Left lung (tissue), 10 donors: Measurements from ENCODE around the gene TAS2R3. TPM values are rescaled to one million over a fixed set of nuclear protein-coding genes. Genes with fewer than 3 reads are reported as not detected.

Experiments
- ATAC-seq: fragments of 200-7000 bp; cut with Tn5 transposase; one replicate; pipeline ENCODE4 v1.9.1; 2020; ENCODE audit warnings: moderate library complexity
- DNase-seq, 4 donors: peaks; one replicate each; pipeline ENCODE4 v3.0.0-alpha.2; 2013 to 2020
- H3K27ac ChIP-seq, 2 donors: fragments of 200-600 bp; sonication (generic) in 1 of 2; one replicate each; pipeline versions ENCODE4 v1.5.0 to v1.8.0; 2020 to 2021
- H3K27me3 ChIP-seq, 2 donors: fragments of 200-600 bp; sonication (generic) in 1 of 2; one replicate each; pipeline versions ENCODE4 v1.5.0 to v1.8.0; 2020 to 2021
- H3K36me3 ChIP-seq, 2 donors: fragments of 200-600 bp; sonication (generic) in 1 of 2; one replicate each; pipeline versions ENCODE4 v1.5.0 to v1.8.0; 2020 to 2021
- H3K4me1 ChIP-seq, 2 donors: fragments of 200-600 bp; one replicate each; pipeline ENCODE4 v1.8.0; 2021
- H3K4me3 ChIP-seq, 2 donors: fragments of 200-600 bp; sonication (generic) in 1 of 2; one replicate each; pipeline versions ENCODE4 v1.5.0 to v1.8.0; 2020 to 2021; ENCODE audit warnings: mild to moderate bottlenecking in 1 of 2
- H3K9me3 ChIP-seq, 2 donors: fragments of 200-600 bp; sonication (generic) in 1 of 2; one replicate each; pipeline versions ENCODE4 v1.5.0 to v1.8.0; 2020 to 2021
- CTCF ChIP-seq, 2 donors: fragments of 200-600 bp; sonication (generic) in 1 of 2; IDR thresholded peaks; one replicate each; pipeline versions ENCODE4 v1.5.0 to v1.8.0; 2021; ENCODE audit warnings: antibody characterized with exemption in 2 of 2
- intact Hi-C, 2 donors: fragments of 100-400 bp; cut with DNase I; formaldehyde crosslinking; loops; one replicate each; pipeline versions ENCODE4 v1.11.2 to v1.14.2; 2022
- polyA plus RNA-seq, 6 donors: library from polyadenylated mRNA; unstranded; fragments of 120-200 nt; gene quantifications; one replicate each; pipeline ENCODE4 v1.2.1, GENCODE V29; 2013; ENCODE audit not compliant: insufficient read length in 6 of 6
- total RNA-seq, 2 donors: library from RNA; stranded (reverse); fragmentation: NEBNext Ultra II Directional; extraction: Animal tissue kit (Norgen Biotek cat#: 25700); gene quantifications; one replicate each; pipeline ENCODE4 v1.2.1, GENCODE V29; 2021
- donor health status: DM: no; HTN: yes; CAD: no.
- donor health status: DM: no; HTN: no; CAD: no.

TAS2R3 gene
- total and polyA plus RNA-seq, 8 donors: 0.35 to 2.9 (median 2.3) TPM

GRCh38 chr7:141737836-141738591, 25.9 kb upstream of the TAS2R3 start, which contains the start of gene SSBP1:
Gene SSBP1 (plus strand): TSS chr7:141738358. CDS start chr7:141739167, 809 bp downstream.
- H3K27me3 ChIP-seq: no peaks in the 10 kb centered on the region
- peak; percentile 96 for ATAC-seq
- H3K27ac ChIP-seq: peak within 1 kb of the TSS; percentile 81 to 92
- H3K9me3 ChIP-seq: no peaks in the 10 kb centered on the region
- peaks cover 5 to 29% of the 10 kb centered on the region in 2 donors for H3K4me1 ChIP-seq
- intact Hi-C loops: no loop called here
- peaks cover 0 to 27% of the 10 kb centered on the region in 2 donors for H3K36me3 ChIP-seq
- peak; percentile 72 to 80 for TF ChIP-seq CTCF (IDR thresholded peaks at IDR 0.05)
- H3K4me3 ChIP-seq: peak within 1 kb of the TSS; percentile 60 to 69
- DNase-seq: peak; percentile 92 to 96 (median 93)

GRCh38 chr7:141738592-141739013, 25.3 kb upstream of the TAS2R3 start:
- peaks cover 5 to 29% of the 10 kb centered on the region in 2 donors for H3K4me1 ChIP-seq
- peaks cover 0 to 33% of the 10 kb centered on the region in 2 donors for H3K36me3 ChIP-seq
- H3K4me3 ChIP-seq: peak overlapping the region; percentile 60 to 69
- no peaks in the 10 kb centered on the region for H3K27me3 ChIP-seq
- intact Hi-C loops: no loop called here
- no peak for TF ChIP-seq CTCF (IDR thresholded peaks at IDR 0.05)
- no peak for DNase-seq
- no peak for ATAC-seq
- H3K9me3 ChIP-seq: no peaks in the 10 kb centered on the region
- peak overlapping the region; percentile 60 to 92 for H3K27ac ChIP-seq

- no peak overlapping the region for H3K27ac ChIP-seq
- TF ChIP-seq CTCF (IDR thresholded peaks at IDR 0.05): no peak
- peak overlapping the region; percentile 60 to 69 for H3K4me3 ChIP-seq
- H3K27me3 ChIP-seq: no peaks in the 10 kb centered on the region
- ATAC-seq: no peak
- H3K4me1 ChIP-seq: peaks cover 5 to 29% of the 10 kb centered on the region in 2 donors
- peaks cover 0 to 40% of the 10 kb centered on the region in 2 donors for H3K36me3 ChIP-seq
- intact Hi-C loops: no loop called here
- DNase-seq: no peak
- no peaks in the 10 kb centered on the region for H3K9me3 ChIP-seq
Measured at GRCh38 chr7:141739250-141739649, 24.6 kb upstream of the TAS2R3 start.

GRCh38 chr7:141742229-141742628, 21.7 kb upstream of the TAS2R3 start:
- H3K9me3 ChIP-seq: no peaks in the 10 kb centered on the region
- no peak for TF ChIP-seq CTCF (IDR thresholded peaks at IDR 0.05)
- no peaks in the 10 kb centered on the region for H3K27me3 ChIP-seq
- intact Hi-C loops: no loop called here
- no peak overlapping the region for H3K4me3 ChIP-seq
- peaks cover 4 to 69% of the 10 kb centered on the region in 2 donors for H3K36me3 ChIP-seq
- H3K4me1 ChIP-seq: peaks cover 5 to 26% of the 10 kb centered on the region in 2 donors
- H3K27ac ChIP-seq: no peak overlapping the region
- ATAC-seq (no peak), DNase-seq (no peak)

- intact Hi-C loops: no loop called here
- DNase-seq (no peak), ATAC-seq (no peak)
- Histone ChIP-seq H3K9me3 (no peaks in the 10 kb centered on the region), H3K36me3 (peaks cover 4 to 88% of the 10 kb centered on the region in 2 donors), H3K27me3 (no peaks in the 10 kb centered on the region), H3K4me3 (no peak overlapping the region), H3K27ac (no peak overlapping the region), H3K4me1 (peaks cover under 1 to 17% of the 10 kb centered on the region in 2 donors)
- no peak for TF ChIP-seq CTCF (IDR thresholded peaks at IDR 0.05)
Measured at GRCh38 chr7:141744131-141744530, 19.8 kb upstream of the TAS2R3 start.
